Panc1 (cell line): ENCODE results near the gene MBTPS1.

Source experiments
- CTCF ChIP-seq: fragments of 450-650 bp; IDR thresholded peaks from 2 replicates; pipeline ENCODE4 v1.5.1; 2017; ENCODE audit warnings: mild to moderate bottlenecking
- REST ChIP-seq, 2 experiments: IDR thresholded peaks; 2 replicates each; pipeline ENCODE4 v1.6.1; 2011 to 2012; ENCODE audit warnings: low read depth in 2 of 2, control low read depth in 1 of 2, low read length in 1 of 2, mild to moderate bottlenecking in 1 of 2, moderate library complexity in 1 of 2; ENCODE audit not compliant: insufficient read depth in 1 of 2

DNA sequence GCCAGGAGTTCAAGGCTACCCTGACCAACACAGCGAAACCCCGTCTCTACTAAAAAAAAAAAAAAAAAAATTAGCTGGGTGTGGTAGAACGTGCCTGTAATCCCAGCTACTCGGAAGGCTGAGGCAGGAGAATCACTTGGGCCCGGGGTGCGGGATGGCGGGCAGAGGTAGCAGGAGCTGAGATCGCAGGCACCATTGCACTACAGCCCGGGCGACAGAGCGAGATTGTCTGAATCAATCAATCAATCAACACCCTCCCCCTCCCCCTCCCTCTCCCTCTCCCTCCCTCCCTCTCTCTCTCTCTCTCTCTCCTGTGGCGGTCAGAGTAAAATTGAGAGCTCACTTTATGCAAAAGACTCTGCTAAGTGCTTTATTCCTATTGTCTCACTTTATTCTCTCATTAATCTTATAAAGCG lies 27.1 kb upstream of the MBTPS1 start:
- no peak for TF ChIP-seq CTCF
- no peak for TF ChIP-seq REST (IDR thresholded peaks at IDR 0.05; ENCODE audit: insufficient read depth in 1 of 2, low read depth in 2 of 2, low read length in 1 of 2)
